K562 (cell line): ENCODE results near the gene CCDC33.

ENCODE experiments used
- BMI1 ChIP-seq: fragments of 150-350 bp; IDR thresholded peaks from 2 replicates; pipeline ENCODE4 v1.6.1; 2014; ENCODE audit warnings: low read length
- E2F6 ChIP-seq, 2 experiments: IDR thresholded peaks; 2 replicates each; pipeline ENCODE4 v1.6.1; 2011; ENCODE audit warnings: borderline replicate concordance in 1 of 2, control low read depth in 1 of 2, low read depth in 1 of 2, low read length in 1 of 2, mild to moderate bottlenecking in 1 of 2, mixed read lengths in 1 of 2, moderate library complexity in 1 of 2; ENCODE audit not compliant: insufficient read depth in 1 of 2, insufficient read length in 1 of 2, poor library complexity in 1 of 2, severe bottlenecking in 1 of 2; ENCODE audit errors: extremely low read depth in 1 of 2
- NCOA2 ChIP-seq, 2 experiments: fragments of 450-650 bp; IDR thresholded peaks; 2 replicates each; pipeline ENCODE4 v1.6.1; 2018; ENCODE audit warnings: mild to moderate bottlenecking in 2 of 2, moderate library complexity in 1 of 2; ENCODE audit not compliant: partially characterized antibody in 2 of 2
- NR4A1 ChIP-seq, 2 experiments: fragments of 250-450 bp in 1 of 2; fragments of 450-650 bp in 1 of 2; sonication (Bioruptor Pico) in 1 of 2; IDR thresholded peaks; 2 replicates each; pipeline versions ENCODE4 v1.4.0 to v1.6.1; 2016 to 2020; ENCODE audit warnings: mild to moderate bottlenecking in 2 of 2, missing compliant biosample characterization in 1 of 2, missing genetic modification characterization in 1 of 2, moderate library complexity in 1 of 2
- SP1 ChIP-seq: sonication (generic); formaldehyde crosslinking; IDR thresholded peaks from 2 replicates; pipeline ENCODE4 v1.8.1; 2022; ENCODE audit warnings: mild to moderate bottlenecking, missing genetic modification reagents
- ZNF174 ChIP-seq: fragments of 250-450 bp; sonication (Bioruptor Pico); IDR thresholded peaks from 2 replicates; pipeline ENCODE4 v1.4.0; 2020; ENCODE audit warnings: mild to moderate bottlenecking
- ZNF24 ChIP-seq: fragments of 450-650 bp; IDR thresholded peaks from 2 replicates; pipeline ENCODE4 v1.6.1; 2016

DNA sequence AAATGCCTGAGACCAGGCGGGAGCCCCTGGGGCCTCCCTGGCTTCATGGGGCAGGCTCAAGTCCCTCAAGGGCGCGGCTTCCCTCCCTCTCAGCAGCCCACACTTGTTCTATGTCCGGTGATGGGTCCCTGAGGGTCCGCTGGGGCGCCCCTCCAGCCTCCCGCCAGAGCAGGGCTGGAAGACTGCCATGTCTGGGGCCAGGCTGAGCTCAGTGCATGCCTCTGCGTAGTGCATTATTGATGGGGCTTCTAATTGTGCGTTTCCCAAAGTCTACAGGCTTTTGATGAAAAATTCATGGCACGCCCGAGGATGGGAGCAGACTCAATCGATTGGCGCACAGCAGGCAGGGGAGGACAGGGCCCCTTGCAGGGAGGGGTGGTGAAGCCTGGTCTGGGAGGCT is 80.0 kb downstream of the CCDC33 start:
- no peak for TF ChIP-seq ZNF174 (CRISPR knock-in tag)
- no peak for TF ChIP-seq NCOA2 (IDR thresholded peaks at IDR 0.05; ENCODE audit: partially characterized antibody in 2 of 2)
- no peak for TF ChIP-seq ZNF24
- no peak for TF ChIP-seq BMI1
- TF ChIP-seq NR4A1 (CRISPR knock-in tag; IDR thresholded peaks at IDR 0.05) = no peak
- no peak for TF ChIP-seq NR4A1 (tag; IDR thresholded peaks at IDR 0.05)
- no peak for TF ChIP-seq SP1 (CRISPR knock-in tag)
- no peak for TF ChIP-seq E2F6 (IDR thresholded peaks at IDR 0.05; ENCODE audit: borderline replicate concordance in 1 of 2, extremely low read depth in 1 of 2, insufficient read depth in 1 of 2, insufficient read length in 1 of 2, low read depth in 1 of 2, low read length in 1 of 2, poor library complexity in 1 of 2, severe bottlenecking in 1 of 2)
